HUES6 (cell line): Measurements from ENCODE around the gene PHC2.
"Not testable (repeated sequence)": the region's sequence is repeated elsewhere in the genome, so short reads cannot be mapped to it uniquely, and the experiment has no call there.

Experiments
- H3K27ac ChIP-seq: 2 replicates; pipeline ENCODE4 v1.7.0; 2013; ENCODE audit warnings: low read depth, mild to moderate bottlenecking, low read length, inconsistent platforms
- H3K27me3 ChIP-seq: 2 replicates; pipeline ENCODE4 v1.6.1; 2013; ENCODE audit warnings: low read length; ENCODE audit not compliant: control insufficient read depth, insufficient read depth
- H3K36me3 ChIP-seq: 2 replicates; pipeline ENCODE4 v1.6.1; 2013; ENCODE audit warnings: low read length; ENCODE audit not compliant: control insufficient read depth, insufficient read depth
- H3K4me1 ChIP-seq: 2 replicates; pipeline ENCODE4 v1.6.1; 2013; ENCODE audit warnings: low read length; ENCODE audit not compliant: control insufficient read depth, insufficient read depth
- H3K4me3 ChIP-seq: 2 replicates; pipeline ENCODE4 v1.5.1; 2013; ENCODE audit warnings: low read depth, low read length
- H3K9ac ChIP-seq: one replicate; pipeline ENCODE4 v1.6.1; 2013; ENCODE audit warnings: mild to moderate bottlenecking, low read length
- H3K9me3 ChIP-seq: 2 replicates; pipeline ENCODE4 v1.6.1; 2013; ENCODE audit warnings: low read depth, low read length; ENCODE audit not compliant: control insufficient read depth, insufficient read depth

Gene PHC2

DNA sequence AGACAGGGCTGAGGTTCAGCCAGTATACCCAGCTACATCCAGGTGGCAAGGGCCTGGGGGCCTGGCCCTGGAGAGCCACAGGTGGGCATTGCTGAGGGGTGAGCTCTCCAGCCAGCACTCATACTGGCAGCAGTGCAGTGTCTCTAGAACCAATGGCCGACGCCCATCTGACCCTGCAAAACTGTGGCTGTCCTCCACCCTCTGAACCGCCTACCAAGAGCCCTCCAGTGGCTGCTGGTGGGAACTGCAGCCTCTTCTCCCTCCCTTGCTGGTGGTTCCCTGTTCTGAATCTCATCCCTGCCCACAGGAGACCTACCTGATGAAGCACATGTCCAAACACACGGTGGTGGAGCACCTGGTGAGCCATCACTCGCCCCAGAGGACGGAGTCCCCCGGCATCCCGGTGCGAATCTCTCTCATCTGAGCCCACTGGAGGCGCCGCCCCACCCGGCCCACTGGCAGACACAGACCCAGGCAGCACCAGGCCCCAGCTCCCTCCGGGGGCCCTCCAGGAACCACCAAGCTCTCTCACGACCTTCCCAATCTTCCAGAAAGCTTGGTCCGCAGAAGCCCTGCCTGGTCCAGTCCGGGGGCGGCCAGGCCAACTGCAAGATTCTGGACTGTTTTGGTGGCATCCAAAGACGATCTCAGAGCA is 132.1 kb downstream of the PHC2 start:
- H3K36me3 ChIP-seq = peaks cover 28% of the 10 kb centered on the region
- H3K4me3 ChIP-seq = no peak overlapping the region
- peaks cover 2% of the 10 kb centered on the region; the same call in 1 of the 2 replicates for H3K9me3 ChIP-seq
- H3K4me1 ChIP-seq = peaks cover 7% of the 10 kb centered on the region; the same call in 1 of the 2 replicates
- no peak overlapping the region for H3K27ac ChIP-seq
- H3K9ac ChIP-seq = no peak overlapping the region
- H3K27me3 ChIP-seq = no peaks in the 10 kb centered on the region

- Histone ChIP-seq H3K27ac (no peak overlapping the region), H3K9me3 (peaks cover 2% of the 10 kb centered on the region; the same call in 1 of the 2 replicates), H3K36me3 (peaks cover 28% of the 10 kb centered on the region), H3K4me1 (peaks cover 7% of the 10 kb centered on the region; the same call in 1 of the 2 replicates), H3K9ac (no peak overlapping the region), H3K27me3 (no peaks in the 10 kb centered on the region), H3K4me3 (no peak overlapping the region)
These were observed 132.8 kb downstream of the PHC2 start for GRCh38 chr1:33297911-33298622.

DNA sequence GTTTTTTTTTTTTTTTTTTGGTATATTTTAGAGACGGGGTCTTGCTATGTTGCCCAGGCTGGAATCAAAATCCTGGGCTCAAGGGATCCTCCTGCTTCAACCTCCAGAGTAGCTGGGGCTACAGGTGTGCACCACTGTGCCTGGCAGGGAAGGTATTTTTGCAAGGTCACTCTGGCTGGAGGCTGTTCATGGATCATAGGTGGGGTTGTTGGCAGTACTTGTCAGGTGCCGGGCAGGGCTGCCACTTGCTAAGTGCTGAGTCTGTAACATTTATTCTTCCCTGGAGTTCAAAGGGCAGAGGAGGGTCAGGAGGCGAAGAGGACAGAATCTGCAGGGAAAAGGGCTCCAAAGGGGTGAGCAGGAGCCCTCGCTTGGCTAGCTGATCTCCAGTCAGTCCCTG is 134.1 kb downstream of the PHC2 start:
- H3K4me1 ChIP-seq = peaks cover 7% of the 10 kb centered on the region; the same call in 1 of the 2 replicates
- H3K36me3 ChIP-seq = peaks cover 28% of the 10 kb centered on the region
- H3K9me3 ChIP-seq = peaks cover 2% of the 10 kb centered on the region; the same call in 1 of the 2 replicates
- H3K27me3 ChIP-seq = no peaks in the 10 kb centered on the region
- no peak overlapping the region for H3K4me3 ChIP-seq
- no peak overlapping the region for H3K27ac ChIP-seq
- no peak overlapping the region for H3K9ac ChIP-seq

DNA sequence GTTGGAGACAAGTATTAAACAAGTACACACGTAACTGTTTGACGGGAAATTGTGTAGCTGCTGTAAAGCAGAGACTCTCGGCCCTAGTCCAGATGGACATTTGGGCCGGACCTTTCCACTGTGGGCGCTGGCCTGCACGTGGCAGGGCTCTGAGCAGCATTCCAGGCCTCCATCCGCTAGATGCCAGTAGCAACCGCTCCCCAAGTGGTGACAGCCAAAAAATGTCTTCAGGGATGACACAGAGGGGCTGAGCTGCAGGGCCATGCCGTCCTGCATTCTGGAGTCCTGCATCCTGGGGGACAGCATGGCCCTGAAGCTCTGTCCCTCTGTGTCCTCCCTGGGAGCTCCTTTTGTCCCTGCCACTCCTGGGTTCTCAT is 134.8 kb downstream of the PHC2 start:
- no peak overlapping the region for H3K9ac ChIP-seq
- H3K36me3 ChIP-seq = peaks cover 28% of the 10 kb centered on the region
- peaks cover 7% of the 10 kb centered on the region; the same call in 1 of the 2 replicates for H3K4me1 ChIP-seq
- H3K4me3 ChIP-seq = no peak overlapping the region
- H3K27ac ChIP-seq = no peak overlapping the region
- no peaks in the 10 kb centered on the region for H3K9me3 ChIP-seq
- H3K27me3 ChIP-seq = no peaks in the 10 kb centered on the region

- no peaks in the 10 kb centered on the region for H3K27me3 ChIP-seq
- H3K36me3 ChIP-seq = peaks cover 28% of the 10 kb centered on the region
- peaks cover 7% of the 10 kb centered on the region; the same call in 1 of the 2 replicates for H3K4me1 ChIP-seq
- H3K27ac ChIP-seq = no peak overlapping the region
- no peaks in the 10 kb centered on the region for H3K9me3 ChIP-seq
- no peak overlapping the region for H3K9ac ChIP-seq
- H3K4me3 ChIP-seq = no peak overlapping the region
These were observed 135.3 kb downstream of the PHC2 start for GRCh38 chr1:33295450-33296081.

- Histone ChIP-seq H3K4me1 (peaks cover 4% of the 10 kb centered on the region; the same call in 1 of the 2 replicates), H3K9me3 (no peaks in the 10 kb centered on the region), H3K9ac (no peak overlapping the region), H3K4me3 (no peak overlapping the region), H3K27ac (no peak overlapping the region), H3K36me3 (peaks cover 29% of the 10 kb centered on the region), H3K27me3 (no peaks in the 10 kb centered on the region)
These were observed 135.9 kb downstream of the PHC2 start for GRCh38 chr1:33295023-33295422.

DNA sequence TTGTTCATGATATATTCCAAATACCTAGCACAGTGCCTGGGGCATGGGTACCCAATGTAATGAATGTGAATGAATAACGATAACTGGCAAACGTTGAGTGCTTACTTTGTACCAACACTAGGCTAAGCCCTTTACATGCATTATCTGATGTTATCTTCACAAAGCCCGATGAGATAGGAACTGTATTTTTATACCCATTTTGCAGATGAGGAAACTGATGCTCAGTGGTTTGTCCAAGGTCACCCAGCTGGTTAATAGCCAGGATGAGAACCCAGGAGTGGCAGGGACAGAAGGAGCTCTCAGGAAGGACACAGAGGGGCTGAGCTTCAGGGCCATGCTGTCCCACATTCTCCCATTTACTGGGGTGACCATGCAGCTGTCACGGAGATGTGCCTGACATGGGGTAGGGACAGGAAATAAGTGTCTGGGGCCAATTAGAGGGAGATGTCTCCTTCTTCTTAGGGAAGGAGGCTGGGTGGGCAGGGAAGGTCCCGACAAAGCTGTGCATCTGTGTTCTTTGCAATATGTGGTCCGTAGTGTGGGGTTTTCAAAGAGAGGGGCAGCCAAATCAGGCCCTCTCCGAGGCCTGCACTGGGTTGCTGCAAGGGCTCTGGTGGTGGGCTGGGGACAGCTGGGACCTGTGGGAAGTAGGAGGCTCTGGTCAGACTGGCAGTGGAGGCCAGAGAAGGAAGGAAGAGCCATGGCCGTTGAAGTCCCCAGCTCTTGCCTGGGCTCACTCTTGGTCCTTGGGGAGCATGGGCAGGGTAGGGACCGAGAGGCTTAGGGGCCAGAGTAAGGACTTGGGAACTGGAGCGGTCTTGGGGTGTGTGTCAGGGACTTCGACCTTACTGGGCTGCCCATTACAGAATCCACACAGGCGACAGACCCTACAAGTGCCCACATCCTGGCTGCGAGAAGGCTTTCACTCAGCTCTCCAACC is 136.6 kb downstream of the PHC2 start:
- no peaks in the 10 kb centered on the region for H3K9me3 ChIP-seq
- no peak overlapping the region for H3K27ac ChIP-seq
- peaks cover 36% of the 10 kb centered on the region for H3K36me3 ChIP-seq
- H3K27me3 ChIP-seq = no peaks in the 10 kb centered on the region
- peaks cover 4% of the 10 kb centered on the region; the same call in 1 of the 2 replicates for H3K4me1 ChIP-seq
- no peak overlapping the region for H3K9ac ChIP-seq
- no peak overlapping the region for H3K4me3 ChIP-seq

DNA sequence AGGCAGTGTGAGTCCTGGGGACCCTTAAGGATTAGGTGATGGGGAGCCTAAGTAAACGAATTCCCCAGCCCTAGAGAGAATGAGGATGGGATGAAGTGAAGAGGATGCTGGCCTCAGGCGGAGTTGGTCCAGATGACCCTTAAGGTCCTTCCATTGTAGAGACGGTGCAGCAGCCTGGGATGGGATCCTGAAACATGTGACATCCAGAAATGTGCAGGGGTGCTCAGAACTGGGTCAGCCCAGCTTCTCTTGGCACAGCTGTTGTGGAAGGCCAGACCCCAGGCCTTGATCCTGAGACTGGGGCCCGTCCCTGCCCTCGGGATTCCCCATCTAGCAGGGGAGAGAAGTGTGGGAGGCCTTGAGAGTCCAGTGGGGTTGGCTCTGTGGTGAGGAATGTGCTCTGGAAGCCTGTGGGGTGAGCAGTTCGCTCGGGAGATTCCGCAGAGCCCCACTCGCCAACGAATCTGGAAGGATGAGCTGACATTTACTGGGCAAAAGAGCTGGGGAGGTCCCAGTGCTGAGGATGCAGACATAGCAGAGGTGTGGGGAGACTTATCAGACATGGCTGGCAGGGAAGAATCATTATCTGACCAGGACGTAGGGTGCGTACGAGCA is 138.1 kb downstream of the PHC2 start:
- H3K4me1 ChIP-seq = peaks cover 4% of the 10 kb centered on the region; the same call in 1 of the 2 replicates
- no peaks in the 10 kb centered on the region for H3K27me3 ChIP-seq
- H3K27ac ChIP-seq = no peak overlapping the region
- no peak overlapping the region for H3K9ac ChIP-seq
- peaks cover 36% of the 10 kb centered on the region for H3K36me3 ChIP-seq
- H3K4me3 ChIP-seq = no peak overlapping the region
- no peaks in the 10 kb centered on the region for H3K9me3 ChIP-seq

DNA sequence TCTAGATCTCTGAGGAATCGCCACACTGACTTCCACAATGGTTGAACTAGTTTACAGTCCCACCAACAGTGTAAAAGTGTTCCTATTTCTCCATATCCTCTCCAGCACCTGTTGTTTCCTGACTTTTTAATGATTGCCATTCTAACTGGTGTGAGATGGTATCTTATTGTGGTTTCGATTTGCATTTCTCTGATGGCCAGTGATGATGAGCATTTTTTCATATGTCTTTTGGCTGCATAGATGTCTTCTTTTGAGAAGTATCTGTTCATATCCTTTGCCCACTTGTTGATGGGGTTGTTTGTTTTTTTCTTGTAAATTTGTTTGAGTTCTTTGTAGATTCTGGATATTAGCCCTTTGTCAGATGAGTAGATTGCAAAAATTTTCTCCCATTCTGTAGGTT is 140.3 kb downstream of the PHC2 start:
- peaks cover 23% of the 10 kb centered on the region for H3K36me3 ChIP-seq
- H3K4me3 ChIP-seq, H3K4me1 ChIP-seq, H3K9me3 ChIP-seq, H3K9ac ChIP-seq, H3K27me3 ChIP-seq, H3K27ac ChIP-seq: not testable (repeated sequence)

DNA sequence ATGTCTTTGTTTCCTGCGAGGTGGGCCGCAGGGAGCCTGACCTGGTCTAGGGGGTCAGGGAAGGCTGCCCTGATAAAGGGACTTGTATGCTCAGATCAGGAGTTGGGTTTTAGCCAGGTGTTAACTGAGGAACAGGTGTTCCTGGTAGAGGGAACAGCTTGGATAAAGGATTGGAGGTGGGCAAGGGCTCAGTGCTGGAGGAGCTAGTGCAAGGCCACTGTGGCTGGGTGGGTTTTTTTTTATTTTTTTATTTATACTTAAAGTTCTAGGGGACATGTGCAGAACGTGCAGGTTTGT is 141.1 kb downstream of the PHC2 start:
- Histone ChIP-seq H3K36me3 (peaks cover 24% of the 10 kb centered on the region), H3K9me3 (no peaks in the 10 kb centered on the region)

More for the DNA sequence above, 141.1 kb downstream of the PHC2 start:
- Histone ChIP-seq H3K4me3 (no peak overlapping the region), H3K27me3 (no peaks in the 10 kb centered on the region), H3K27ac (no peak overlapping the region), H3K4me1 (no peaks in the 10 kb centered on the region), H3K9ac (no peak overlapping the region)
